ENCODE measurements around the gene THBD. TPM values are rescaled to one million over a fixed set of nuclear protein-coding genes. Genes with fewer than 3 reads are reported as not detected.
A peak's percentile ranks its signal among the peaks of the same experiment; 100 is the strongest.
"Not testable (repeated sequence)": the region's sequence is repeated elsewhere in the genome, so short reads cannot be mapped to it uniquely, and the experiment has no call there.

Gene THBD
- total RNA-seq, 1 experiment from 2014 or later = 5.4 TPM

DNA sequence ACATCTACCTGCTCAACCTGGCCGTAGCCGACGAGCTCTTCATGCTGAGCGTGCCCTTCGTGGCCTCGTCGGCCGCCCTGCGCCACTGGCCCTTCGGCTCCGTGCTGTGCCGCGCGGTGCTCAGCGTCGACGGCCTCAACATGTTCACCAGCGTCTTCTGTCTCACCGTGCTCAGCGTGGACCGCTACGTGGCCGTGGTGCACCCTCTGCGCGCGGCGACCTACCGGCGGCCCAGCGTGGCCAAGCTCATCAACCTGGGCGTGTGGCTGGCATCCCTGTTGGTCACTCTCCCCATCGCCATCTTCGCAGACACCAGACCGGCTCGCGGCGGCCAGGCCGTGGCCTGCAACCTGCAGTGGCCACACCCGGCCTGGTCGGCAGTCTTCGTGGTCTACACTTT is 13.7 kb downstream of the THBD start:
- no peak for DNase-seq (ENCODE audit: low read depth)

DNA sequence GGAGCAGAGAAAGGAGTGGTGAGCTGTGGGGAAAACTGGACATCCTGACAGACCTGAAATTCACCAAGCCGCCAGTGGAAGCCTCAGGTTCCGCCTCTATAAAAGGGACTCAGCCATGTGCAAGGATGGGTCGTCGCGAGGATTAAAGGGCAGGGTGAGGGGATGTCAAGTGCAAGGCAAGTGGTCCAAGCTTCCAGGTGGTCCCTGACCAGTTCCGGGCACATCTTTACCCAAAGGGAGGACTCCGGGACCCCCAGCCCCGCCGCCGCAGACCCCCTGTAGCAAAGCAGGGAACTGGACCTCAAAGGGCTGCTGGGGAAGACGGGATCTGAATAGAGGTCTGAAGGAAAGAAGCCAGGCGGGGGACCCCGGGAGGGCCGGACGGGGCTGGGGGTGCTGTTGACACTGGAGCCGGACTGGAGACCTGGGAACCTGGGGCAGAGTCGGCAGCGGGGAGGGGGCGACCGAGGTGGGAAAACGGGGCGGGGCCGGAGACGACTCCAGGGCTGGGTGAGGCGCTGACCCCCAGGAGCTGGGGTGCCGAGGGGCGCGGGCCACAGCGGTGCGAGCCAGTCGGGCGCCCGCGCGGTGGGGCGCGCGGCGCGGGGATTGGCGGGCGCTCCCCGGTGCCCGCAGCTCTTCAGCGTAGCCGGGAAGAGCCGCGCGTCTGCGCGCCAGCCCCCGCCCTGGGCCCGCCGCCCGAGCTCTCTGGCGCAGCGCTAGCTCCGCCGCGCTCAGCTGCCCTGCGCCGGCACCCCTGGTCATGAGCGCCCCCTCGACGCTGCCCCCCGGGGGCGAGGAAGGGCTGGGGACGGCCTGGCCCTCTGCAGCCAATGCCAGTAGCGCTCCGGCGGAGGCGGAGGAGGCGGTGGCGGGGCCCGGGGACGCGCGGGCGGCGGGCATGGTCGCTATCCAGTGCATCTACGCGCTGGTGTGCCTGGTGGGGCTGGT is 14.5 kb downstream of the THBD start, which contains the start of gene SSTR4:
Gene SSTR4, plus strand, starts transcription at position 592 of the 951 bp plus-strand sequence. Its CDS starts 172 bp downstream, at position 764.
- DNase-seq (ENCODE audit: low read depth) = no peak

DNA sequence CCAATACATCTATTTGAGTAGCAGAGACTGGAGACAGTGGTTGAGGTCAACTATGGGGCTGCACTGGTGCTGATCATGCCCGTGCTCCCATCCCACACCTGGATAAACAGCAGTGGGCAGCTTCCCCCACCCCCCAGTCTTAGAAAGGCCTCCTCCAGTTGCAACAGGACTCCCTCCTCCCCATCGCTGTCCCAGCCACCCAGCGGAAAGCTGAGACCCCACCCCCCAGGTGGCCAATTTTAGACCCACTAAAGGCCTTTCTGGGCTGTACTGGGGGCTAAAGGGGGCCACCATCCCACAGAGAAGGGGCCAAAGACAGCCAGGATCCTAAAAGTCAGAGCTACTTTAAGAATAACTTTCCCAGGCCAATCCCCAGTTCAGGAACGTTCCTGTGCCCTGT is 15.6 kb downstream of the THBD start:
- DNase-seq (ENCODE audit: low read depth) = no peak

DNA sequence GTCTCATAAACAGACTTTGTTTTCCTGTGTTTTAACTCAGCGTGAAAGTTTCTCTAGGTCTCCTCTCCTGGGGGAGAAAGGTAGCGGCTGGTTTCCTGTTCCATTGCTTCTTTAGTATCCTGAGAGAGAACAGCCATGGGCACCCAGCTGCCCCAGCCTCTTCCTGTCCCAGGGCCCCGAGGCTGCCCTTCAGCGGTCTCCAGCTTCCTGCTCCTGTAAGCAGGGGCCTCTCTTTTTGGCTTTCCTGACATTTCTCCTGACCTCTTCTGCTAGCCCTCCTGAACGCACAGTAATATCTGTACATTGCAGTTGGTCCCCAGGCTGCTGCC is 16.8 kb downstream of the THBD start:
- DNase-seq (ENCODE audit: low read depth) = no peak

DNA sequence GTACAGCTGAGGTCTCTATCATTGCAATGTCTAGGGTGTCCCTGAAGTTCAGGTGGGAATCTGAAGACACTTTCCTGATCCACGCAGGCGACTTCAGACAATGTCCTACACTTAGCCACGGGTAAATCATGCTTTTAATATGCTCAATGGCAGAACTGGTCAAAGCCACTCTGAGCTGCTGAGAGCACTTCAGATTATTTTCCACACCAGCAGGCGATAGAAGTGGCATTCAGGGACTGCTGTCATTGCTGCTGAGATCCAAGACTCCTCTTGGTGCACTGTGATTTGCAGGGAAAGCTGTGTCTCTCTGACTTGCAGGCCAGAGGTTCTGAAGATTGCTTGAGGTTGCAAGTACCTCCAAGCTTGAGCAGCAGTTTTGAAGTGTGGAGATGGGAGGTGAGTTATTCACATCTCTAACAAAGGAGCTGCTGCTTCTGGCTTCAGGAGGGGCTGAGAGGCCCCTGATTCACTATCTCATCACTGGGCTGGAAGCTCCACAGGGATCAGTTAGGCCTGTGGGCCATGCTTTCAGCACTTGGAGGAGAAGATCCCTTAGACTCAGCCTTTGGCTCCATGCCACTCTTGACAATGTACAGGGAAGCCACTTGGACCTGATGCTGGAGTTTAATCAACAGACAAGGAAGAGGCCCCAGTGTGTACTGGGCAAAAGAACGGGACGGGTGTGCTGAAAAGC is 17.3 kb downstream of the THBD start:
- DNase-seq (ENCODE audit: low read depth) = no peak

DNA sequence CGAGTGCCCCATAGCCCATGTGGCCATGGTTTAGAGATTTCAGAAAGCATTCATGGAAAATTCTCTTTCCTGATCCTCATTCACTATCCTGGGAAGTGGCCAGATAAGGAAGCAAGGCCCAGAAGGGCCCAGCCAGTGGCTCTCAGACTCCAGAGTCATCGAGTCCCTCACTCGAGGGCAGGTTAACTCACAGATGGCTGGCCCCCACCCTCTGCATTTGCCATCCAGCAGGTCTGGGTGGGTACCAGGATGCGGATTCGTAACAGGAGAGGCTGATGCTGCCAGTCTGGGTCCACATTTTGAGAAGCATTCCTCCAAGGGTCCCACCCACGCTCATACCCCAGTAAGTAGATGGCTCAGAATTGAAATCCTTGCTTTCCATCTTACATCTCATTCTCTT is 18.1 kb downstream of the THBD start:
- no peak for DNase-seq (ENCODE audit: low read depth)

DNA sequence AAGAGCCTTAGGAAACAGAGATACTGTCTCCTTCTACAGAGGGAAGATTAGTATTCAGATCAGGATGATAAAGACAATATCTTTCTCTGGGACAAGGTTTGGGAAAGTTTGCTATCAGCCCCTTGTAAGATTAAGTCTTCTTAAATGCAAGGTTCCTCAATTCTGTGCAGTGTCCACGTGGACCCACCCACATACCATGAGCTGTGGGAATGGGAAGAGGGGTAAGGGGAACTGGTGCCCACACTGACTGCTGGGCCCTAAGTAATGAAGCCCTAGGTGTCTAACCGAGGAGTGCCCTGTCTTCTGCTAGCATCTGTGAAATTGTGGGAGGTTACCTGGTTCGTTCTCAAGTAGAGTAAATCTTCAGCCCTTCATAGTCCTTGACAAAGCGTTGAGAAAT is 20.1 kb downstream of the THBD start:
- no peak for DNase-seq (ENCODE audit: low read depth)

DNA sequence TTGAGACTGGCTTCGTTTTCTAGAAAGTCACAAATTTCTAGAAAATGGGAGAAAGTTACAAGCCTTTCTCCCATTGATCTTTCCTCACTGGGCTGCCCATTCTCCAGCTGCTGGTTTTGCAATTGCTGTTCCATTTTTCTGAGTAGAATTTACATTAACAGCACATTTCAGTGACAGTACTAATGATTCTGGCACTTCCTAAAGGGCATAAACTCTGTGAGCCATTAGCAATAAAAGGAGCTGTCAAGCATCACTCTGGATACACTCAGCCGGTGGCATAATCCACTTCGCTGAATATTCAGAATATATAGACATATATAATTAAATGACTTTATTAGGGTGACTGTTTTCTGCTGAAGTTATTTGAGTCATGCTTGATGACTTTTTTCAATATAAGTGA is 21.1 kb downstream of the THBD start:
- DNase-seq (ENCODE audit: low read depth) = no peak

DNA sequence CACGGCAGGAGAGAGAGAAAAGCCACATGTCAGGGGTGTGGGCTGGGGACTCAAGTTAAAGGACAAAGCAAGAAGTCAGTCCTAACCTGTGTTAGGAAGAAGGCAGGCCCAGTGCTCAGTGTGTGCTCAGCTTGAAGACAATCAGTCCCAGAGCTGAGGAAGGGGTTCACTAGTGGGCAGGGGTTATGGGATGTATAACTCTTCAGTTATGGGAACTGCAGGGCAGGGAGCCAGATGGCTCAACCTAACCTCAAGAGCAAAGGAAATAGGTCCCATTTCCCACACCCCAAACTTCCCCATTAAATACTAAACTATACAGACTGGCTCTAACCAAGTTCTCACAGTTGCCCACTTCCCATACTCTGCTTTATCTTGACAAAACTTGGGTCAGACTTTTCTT is 21.8 kb downstream of the THBD start:
- no peak for DNase-seq (ENCODE audit: low read depth)

DNA sequence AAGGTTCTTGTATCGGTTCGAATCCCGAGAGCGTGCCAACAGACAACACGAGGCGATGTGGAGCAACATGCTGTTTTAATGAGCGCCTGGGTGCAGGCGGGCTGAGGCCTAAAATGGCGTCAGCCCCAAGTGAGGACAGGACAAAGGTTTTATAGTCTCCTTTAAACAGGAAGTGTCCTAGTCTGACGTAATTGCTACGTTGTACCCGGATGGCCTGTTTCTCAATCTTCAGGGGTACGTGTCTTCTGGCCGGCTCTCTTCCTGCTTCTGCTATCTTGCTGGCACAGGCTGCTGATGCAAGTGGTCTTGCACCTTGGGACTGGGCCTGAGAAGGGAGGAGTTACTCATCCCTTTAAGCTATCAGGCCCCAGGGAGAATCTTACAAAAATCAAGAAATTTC is 24.0 kb downstream of the THBD start:
- DNase-seq (ENCODE audit: low read depth) = not testable (repeated sequence)

DNA sequence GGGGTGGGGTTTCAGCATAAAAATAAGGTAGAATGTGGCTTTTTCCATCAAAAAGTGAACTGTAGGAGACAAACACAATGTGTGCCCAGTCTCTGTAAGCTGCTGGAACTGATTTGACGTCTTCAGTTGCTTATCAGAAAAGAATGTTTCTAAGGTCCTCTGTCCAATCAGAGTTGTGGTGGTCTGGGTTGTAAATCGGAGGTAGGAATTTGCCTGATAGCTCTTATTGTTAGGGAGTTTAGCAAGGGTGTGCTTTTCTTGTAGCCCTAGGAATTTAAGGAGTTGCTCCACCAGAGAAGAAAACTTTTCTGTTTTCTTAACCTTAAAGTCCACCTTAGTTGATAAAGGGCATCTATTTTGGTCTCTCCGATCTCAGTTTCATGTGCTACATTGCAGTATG is 24.8 kb downstream of the THBD start:
- DNase-seq (ENCODE audit: low read depth) = no peak

DNA sequence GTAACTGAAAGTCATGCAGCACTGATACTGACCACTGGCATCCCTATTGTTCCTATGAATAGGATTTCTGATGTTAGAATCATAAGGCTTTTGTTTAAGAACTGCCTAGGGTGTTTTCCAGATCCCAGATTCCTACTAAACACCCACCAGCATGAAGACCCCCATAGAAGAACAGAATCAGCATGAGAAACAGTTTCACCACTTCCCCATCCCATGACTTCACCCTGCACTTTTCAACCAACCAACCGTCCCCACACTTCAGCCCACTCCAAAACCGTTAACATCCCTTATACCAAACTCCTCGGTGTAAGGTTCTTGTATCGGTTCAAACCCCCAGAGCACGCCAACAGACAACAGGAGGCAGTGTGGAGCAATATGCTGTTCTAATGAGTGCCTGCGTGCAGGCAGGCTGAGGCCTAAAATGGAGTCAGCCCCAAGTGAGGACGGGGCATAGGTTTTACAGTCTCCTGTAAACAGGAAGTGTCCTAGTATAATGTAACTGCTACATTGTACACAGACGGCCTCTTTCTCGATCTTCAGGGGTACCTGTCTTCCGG is 25.8 kb downstream of the THBD start:
- no peak for DNase-seq (ENCODE audit: low read depth)

DNA sequence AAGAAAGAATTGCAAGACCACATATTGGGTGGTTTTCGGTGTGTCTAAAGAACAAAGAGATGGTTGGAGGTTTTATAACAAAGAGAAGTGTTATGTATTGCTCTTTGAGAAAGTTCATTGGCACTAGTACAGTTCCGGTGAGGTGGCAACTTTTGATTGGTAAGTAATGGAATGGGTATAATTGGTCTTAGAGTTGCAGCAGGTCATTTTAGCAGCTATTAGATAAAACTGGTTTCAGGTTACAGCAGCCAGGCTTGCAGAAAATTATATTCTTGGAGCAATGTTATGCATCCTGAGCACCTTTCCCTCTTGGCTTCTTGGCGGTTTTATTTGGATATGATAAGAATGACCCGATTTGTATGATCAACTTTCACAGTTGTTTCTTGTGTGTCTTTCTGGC is 26.6 kb downstream of the THBD start:
- DNase-seq (ENCODE audit: low read depth) = peak; percentile 27

DNA sequence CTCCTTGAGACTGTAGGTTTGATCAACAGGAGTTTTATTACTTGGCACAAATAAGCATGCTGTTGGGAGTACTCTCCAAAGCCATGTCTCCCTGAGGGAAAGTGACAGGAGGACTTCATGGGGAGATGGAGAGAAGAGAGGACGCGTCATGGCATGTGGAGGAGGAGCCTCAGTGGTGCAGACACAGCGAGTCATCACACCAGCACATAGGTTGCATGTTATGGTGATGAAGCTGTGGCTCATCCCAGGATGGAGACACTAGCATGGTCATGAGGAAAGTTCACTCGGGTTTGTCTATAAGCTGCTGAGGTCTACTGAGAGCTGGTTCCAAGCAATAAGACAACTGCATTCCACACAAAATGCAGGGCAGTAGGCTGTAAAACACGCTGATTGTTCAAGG is 27.5 kb downstream of the THBD start:
- peak; percentile 27 for DNase-seq (ENCODE audit: low read depth)

DNA sequence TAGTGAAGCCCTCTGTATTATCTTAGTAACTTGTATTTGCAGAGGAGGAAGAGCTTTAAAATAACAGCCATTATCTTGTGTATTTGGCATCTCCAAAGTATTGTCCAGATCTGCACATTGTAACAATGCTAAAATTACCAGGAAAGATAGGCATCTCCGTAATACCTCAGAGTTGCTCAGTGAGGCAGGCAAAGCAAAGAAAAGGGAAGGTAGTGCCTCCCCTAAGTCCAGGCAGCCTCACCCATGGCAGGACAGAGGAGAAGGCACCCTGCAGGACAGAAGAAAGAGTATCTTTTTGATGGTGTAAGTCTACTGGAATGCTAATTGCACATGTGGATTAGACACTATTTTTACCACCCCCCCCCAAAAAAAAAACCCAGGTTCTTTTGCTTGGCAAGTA is 27.9 kb downstream of the THBD start:
- no peak for DNase-seq (ENCODE audit: low read depth)

DNA sequence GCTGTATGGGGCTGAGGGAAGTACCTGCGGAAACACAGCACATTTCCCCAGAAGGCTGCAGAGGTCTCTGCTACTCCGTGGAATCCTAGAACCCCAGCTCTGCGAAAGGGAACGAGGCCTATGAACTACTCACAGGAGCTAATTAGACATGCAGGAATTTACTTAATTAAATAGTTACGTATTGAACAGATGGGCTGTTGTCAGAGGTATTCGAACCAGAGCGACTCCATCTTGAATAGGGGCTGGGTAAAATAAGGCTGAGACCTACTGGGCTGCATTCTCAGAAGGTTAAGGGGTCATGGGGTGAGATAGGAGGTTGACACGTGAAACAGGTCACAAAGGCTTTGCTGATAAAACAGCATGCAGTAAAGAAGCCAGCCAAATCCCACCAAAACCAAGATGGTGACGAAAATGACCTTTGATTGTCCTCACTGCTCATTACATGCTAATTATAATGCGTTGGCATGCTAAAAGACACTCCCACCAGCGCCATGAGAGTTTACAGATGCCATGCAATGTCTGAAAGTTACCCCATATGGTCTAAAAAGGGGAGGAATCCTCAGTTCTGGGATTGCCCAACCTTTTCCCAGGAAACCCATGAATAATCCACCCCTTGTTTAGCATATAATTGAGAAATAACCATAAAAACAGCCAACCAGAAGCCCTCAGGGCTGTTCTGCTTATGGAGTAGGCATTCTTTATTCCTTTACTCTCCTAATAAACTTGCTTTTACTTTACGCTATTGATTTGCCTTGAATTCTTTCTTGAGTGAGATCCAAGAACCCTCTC is 29.0 kb downstream of the THBD start:
- DNase-seq (ENCODE audit: low read depth) = no peak

DNA sequence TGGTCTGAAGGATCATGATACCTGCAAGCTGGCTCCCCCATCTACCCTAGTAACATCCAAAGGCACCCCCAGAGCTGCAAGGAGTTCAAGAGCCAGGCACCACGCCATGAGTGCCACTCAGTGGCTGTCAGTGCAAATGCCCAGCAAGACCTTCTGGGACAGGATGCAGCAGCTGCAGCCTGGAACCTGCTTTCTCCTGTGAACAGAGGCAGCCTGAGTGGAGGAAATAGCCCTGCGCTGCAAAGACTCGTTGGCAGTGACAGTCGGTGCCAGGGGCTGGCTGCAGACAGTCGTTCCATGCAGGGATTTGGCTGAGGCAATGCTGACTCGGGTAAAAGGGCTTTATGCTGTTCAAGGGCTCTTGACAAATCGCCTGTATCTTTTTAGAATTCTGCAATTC is 30.1 kb downstream of the THBD start:
- no peak for DNase-seq (ENCODE audit: low read depth)

DNA sequence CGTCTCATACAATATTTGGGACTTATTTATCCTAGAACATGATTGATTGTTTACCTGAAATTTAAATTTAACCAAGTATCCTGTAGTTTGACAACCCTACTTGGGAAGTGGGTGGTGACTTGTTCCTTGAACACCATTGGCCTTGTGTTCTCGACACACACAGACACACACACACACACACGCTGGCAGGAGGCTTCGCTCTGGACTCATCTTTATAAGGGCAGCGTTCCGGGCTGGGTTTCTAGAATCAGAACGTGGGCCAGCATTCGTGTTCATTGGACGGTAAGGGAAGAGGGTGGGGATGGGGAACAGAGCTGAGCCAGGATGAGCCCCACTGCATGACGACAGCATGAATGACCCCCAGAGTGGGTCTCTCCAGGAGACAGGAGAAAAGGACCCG is 30.5 kb downstream of the THBD start:
- DNase-seq (ENCODE audit: low read depth) = no peak

DNA sequence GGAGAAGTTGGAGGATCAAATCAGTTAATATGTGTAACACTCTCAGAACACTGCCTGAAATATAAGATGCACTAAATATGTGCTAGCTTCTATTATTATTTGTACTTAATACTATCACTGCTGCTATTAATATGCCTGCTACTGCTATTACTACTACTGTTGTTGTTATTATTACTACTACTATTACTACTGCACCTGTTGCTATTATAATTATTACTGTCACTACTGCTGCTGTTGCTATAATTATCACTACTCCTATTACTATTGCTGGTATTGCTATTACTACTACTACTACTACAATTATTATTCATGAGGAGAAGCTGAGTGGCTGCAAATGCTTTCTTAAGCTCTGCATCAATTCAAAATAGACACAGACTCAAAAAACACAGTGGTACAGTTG is 31.0 kb downstream of the THBD start:
- no peak for DNase-seq (ENCODE audit: low read depth)

DNA sequence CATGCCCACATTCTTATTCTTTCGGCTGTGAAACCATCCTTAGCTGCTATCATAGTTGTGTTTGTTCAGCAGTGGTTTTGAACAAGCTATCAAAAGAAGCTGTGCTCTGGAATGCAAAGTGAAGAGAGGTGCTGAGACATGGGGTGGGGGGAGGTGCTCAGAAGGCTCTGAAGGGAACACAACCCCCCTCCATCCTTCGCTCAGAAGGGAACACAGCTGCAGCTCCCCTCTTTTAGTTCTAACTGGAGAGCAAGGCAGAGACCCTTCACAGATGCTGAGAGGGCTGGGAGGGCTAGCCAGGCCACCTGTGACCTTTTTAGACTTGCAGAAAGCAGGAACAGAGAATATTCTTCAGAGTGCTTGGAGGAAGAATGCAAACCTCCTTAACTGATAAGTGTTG is 32.0 kb downstream of the THBD start:
- DNase-seq (ENCODE audit: low read depth) = no peak

DNA sequence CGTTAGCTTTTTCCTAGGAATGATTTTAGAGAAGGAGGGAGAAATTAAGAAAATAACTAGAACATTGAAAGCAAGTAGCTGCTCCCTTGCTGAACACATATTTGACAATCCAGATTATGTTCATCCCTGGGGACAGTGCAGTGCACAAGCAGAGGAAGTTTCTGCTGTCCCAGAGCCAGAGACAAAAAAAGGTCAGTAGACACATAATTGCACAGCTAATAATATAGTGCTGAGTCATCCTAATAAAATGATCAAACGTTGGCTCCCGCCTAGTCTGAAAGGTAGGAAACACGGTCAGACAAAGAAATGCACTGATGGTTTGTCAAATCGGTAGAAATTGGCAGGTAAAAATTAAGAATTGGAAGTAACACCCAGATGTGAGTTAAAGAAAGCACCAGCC is 36.0 kb downstream of the THBD start:
- DNase-seq (ENCODE audit: low read depth) = no peak
